ENCODE data around the gene LCN15.

- TF ChIP-seq, protein P1, sequence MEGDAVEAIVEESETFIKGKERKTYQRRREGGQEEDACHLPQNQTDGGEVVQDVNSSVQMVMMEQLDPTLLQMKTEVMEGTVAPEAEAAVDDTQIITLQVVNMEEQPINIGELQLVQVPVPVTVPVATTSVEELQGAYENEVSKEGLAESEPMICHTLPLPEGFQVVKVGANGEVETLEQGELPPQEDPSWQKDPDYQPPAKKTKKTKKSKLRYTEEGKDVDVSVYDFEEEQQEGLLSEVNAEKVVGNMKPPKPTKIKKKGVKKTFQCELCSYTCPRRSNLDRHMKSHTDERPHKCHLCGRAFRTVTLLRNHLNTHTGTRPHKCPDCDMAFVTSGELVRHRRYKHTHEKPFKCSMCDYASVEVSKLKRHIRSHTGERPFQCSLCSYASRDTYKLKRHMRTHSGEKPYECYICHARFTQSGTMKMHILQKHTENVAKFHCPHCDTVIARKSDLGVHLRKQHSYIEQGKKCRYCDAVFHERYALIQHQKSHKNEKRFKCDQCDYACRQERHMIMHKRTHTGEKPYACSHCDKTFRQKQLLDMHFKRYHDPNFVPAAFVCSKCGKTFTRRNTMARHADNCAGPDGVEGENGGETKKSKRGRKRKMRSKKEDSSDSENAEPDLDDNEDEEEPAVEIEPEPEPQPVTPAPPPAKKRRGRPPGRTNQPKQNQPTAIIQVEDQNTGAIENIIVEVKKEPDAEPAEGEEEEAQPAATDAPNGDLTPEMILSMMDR (IDR thresholded peaks at IDR 0.05) = no peak
- TF ChIP-seq POLR2A (IDR thresholded peaks at IDR 0.05) = no peak
Observed at GRCh38 chr9:136793086-136793946, 29.0 kb upstream of the LCN15 start.

Measured in tibial nerve (tissue), 3 donors.